HG02763 (cell line): ENCODE measurements around the gene ABCA7.

ENCODE experiments used
- ATAC-seq: cut with Tn5 transposase; IDR thresholded peaks from one replicate; pipeline ENCODE4 v1.9.1; 2021; ENCODE audit warnings: mild to moderate bottlenecking, moderate library complexity; ENCODE audit not compliant: unreplicated experiment

ABCA7 gene, protein sequence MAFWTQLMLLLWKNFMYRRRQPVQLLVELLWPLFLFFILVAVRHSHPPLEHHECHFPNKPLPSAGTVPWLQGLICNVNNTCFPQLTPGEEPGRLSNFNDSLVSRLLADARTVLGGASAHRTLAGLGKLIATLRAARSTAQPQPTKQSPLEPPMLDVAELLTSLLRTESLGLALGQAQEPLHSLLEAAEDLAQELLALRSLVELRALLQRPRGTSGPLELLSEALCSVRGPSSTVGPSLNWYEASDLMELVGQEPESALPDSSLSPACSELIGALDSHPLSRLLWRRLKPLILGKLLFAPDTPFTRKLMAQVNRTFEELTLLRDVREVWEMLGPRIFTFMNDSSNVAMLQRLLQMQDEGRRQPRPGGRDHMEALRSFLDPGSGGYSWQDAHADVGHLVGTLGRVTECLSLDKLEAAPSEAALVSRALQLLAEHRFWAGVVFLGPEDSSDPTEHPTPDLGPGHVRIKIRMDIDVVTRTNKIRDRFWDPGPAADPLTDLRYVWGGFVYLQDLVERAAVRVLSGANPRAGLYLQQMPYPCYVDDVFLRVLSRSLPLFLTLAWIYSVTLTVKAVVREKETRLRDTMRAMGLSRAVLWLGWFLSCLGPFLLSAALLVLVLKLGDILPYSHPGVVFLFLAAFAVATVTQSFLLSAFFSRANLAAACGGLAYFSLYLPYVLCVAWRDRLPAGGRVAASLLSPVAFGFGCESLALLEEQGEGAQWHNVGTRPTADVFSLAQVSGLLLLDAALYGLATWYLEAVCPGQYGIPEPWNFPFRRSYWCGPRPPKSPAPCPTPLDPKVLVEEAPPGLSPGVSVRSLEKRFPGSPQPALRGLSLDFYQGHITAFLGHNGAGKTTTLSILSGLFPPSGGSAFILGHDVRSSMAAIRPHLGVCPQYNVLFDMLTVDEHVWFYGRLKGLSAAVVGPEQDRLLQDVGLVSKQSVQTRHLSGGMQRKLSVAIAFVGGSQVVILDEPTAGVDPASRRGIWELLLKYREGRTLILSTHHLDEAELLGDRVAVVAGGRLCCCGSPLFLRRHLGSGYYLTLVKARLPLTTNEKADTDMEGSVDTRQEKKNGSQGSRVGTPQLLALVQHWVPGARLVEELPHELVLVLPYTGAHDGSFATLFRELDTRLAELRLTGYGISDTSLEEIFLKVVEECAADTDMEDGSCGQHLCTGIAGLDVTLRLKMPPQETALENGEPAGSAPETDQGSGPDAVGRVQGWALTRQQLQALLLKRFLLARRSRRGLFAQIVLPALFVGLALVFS (N-terminal part only)

DNA sequence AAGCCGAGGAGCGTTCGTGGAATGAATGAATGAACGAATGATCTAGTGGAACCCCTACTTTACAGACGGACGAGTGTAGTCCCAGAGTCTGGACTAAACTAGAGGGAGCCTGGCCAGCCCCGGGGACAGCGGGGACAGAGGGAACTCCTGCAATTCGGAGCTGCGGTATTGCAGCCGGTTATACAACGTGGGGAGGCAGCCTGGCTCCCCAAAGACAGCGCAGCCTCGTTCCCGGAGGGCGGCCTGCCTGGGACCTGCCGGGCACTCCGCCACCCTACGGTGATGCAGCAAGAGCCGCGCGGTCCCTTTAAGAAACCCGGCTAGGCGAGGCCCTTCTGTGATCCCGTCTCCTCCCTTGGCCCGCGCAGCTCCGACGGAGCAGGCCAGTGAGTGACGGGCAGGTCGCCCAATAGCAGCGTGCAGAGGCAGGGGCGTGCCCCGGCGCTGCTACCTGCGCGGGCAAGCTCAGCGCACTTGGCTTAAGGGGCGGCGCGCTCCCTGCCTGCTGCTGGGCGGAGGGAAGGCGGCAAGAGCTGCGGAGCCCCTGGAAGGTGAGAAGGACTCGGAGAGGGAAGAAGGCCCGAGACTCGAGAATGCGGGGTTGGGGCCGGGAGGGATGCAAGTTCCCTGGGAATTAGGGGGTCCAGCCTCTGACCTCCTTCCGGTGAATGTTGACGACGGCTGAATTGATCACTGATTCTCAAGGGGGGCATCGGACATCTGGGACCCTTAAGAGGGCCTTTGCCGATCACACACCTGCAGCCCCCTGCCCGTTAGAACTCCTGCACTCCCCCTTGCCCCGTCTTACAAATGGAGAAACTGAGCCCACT is at the start of gene ABCA7:
Gene ABCA7 (plus strand): TSS at position 462 of the 830 bp plus-strand sequence. CDS start 1,255 bp downstream, outside the sequence.
- peak; percentile 69 for ATAC-seq

DNA sequence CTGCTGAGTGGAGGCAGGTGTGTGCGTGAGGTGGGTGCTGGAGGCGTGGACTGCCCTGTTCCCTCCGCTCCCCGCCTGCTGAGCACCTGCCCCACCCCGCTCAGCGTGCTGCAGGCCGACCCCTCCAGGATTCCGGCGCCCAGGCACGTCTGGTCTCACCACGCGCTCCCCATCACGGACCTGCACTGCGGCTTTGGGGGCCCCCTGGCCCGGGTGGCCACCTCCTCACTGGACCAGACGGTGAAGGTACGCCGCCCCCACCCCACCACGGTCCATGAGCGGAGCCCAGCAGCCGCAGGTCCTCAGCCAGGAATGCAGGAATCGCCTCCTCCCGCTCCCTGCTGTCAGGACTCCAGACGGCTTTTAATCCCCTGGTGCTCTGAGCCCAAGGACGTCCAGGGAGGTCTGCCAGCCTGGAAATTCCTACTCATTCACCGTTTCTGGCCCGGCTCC is 49.8 kb upstream of the ABCA7 start:
- no peak for ATAC-seq

DNA sequence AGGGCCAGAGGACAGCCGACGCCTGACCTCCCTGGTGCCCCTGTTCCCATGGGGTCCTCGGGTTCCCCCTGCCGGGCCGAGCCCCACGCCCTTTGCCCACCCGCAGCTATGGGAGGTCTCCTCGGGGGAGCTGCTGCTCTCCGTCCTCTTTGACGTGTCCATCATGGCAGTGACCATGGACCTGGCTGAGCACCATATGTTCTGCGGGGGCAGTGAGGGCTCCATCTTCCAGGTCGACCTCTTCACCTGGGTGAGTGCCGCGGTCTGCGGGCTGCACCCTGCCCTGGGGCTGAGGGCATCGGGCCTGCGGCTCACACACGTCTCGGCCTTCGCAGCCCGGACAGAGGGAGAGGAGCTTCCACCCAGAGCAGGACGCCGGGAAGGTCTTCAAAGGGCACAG is 49.2 kb upstream of the ABCA7 start:
- ATAC-seq = no peak

DNA sequence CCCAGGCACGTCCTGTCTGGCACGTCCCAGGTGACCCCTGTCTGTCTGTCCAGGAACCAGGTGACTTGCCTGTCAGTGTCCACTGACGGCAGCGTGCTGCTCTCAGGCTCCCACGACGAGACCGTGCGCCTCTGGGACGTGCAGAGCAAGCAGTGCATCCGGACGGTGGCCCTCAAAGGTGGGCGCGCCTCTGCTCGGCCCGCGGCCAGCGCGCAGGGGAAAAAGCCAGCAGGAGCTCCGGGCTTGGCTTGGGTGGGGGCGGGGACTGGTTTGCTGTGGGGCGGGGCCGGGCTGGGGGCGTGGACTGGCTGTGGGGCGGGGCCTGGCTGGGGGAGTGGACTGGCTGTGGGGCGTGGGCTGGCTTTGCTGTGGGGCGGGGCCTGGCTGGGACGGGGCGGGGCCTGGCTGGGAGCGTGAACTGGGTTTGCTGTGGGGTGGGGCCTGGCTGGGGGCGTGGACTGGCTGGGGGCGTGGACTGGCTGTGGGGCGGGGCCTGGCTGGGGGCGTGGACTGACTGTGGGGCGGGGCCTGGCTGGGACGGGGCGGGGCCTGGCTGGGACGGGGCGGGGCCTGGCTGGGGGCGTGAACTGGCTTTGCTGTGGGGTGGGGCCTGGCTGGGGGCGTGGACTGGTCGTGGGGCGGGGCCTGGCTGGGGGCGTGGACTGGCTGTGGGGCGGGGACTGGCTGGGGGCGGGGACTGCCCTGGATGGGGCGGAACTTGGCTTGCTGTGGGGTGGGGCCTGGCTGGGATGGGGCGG is 48.6 kb upstream of the ABCA7 start:
- ATAC-seq = no peak

DNA sequence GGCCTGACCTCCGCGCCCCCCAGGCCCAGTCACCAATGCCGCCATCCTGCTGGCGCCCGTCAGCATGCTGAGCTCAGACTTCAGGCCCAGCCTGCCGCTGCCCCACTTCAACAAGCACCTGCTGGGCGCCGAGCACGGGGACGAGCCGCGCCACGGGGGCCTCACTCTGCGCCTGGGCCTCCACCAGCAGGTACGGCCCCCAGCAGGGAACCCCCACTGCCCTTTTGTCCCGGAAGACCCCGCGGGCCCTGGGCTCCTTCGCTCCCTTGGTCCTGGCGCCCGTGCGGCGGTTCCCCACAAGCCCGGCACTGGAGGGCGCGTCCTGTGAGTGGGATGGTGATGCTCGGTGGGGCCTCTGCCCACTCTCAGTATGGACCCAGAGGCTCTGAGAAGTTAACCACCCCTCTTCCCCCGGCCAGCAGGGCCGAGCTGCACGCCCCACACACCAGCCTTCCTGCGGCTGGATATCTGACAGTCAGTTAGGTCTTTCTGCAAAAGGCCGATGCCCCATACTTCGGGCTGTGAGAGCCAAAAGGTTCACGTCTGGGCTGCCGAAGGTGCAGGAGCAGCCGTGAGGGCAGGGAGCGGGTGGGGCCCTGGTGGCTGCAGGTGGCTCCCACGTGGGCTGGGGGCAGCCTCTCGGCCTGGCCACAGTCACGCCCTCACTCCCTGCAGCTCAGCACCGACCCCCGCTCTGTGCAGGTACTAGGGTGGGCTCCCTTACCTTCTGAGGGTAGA is 47.8 kb upstream of the ABCA7 start:
- ATAC-seq = no peak

DNA sequence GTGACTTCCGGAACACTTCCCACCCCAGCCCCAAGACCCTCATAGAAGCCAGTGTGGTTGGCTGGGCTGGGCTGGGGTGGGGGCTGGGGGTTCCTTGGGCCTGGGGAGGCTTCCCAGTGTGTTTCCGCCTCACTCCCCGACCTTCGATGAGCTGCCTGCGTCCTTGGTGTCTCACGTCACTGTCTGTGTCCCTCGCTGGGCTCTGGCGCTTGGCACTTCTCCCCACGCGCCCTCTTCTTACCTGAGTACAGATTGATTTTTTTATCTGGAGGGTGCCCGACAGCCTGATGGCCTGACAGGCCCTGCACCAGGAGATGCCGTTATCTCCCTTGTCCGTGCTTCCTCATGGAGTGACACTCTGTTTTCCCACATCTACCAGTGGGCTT is 47.2 kb upstream of the ABCA7 start:
- no peak for ATAC-seq

DNA sequence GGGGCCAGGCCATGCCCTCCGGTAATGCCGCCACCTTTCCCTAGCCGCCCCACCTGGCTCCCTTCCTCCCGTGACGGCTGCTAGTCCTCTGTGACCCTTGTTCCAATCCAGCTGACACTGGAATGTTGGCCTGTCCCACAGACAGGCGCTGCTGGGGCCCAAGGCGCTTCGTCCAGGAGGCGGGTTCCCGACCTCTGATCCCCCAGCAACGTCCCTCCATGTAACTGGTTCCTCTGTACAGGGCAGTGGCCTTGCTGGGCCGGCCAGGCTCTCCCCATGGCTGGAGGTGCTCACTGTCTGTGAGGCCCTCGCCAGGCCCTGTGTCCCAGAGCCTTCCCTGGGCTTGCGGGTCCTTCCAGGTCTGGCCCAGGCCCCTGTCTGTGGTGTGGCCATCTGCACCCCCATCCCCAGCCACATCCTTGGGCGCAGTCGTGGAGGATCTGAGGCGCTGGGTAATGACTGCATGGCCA is 46.5 kb upstream of the ABCA7 start:
- ATAC-seq = no peak

DNA sequence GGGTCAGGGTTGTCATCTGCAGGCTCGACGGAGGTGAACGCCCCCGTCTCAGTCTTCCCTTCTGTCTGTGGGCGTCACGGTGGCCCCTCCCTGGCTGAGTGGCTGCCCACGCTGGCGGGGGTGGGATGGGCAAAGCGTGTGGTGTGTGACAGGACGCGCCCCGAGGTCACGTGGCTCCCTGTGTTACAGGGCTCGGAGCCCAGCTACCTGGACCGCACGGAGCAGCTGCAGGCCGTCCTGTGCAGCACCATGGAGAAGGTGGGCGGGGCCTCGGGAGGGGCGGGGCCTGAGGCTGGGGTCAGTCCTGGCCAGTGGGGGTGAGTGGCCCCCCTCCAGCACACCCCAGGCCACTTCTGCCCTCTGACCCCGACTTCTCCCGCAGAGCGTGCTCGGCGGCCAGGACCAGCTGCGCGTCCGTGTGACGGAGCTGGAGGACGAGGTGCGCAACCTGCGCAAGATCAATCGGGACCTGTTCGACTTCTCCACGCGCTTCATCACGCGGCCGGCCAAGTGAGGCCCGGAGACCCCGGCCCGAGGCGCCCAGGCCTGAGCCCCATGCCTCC is 46.0 kb upstream of the ABCA7 start:
- ATAC-seq = no peak

DNA sequence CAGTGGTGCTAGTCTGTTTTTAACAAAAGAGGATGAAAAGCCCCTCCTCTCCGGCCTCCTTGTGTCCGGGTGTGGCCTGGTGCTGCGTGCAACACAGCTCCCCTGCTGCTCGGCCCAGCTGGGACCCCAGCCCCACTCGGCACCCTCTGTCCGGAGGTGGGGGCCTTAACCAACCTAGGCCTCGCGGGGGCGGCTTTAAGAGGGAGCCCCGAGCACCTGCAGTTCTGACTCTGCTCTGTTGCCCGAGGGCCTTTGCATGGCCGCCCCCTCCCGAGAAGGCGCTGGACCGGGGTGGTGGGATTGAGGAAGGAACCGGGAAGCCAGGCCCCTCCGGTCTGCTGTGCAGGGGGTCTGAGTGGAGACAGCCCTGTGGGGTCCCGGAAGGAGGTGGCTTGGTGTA is 45.4 kb upstream of the ABCA7 start:
- ATAC-seq = no peak

DNA sequence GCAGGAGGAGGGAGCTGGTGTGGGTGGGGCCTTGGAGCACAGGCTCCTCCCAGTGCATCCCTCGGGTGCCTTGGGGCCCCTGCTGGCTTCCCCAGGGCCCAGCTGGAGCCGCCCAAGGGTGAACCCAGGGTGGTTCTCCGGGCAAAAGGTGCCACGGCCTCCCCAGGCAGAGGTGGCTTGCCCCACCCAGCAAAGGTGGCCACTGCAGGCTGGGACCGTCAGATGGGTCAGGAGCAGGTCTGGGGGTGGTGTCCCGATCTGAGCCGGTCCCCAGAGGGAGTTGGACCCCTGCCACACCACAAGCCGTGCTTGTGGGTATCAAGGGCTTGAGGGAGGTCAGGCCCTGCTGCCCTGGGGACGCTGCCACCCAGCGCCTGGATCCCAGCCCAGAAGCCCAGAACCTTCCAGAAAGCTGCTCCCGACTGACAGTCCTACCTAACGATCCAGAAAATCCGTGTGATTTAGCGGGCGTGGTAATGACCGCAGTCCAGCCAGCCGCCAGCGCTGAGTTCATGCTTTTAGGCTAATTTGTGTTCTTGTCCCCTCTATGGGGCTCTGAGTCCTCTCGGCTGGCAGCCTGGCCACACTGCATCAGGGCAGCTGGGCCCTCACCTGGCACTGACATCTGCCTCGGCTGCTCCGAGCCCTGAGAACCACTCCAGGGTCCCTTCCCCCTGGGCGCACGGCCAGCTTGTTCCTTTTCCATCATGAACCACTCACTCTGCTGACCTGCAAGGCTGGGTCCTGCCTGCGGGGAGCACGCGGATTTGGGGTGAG is 44.7 kb upstream of the ABCA7 start:
- ATAC-seq = no peak

DNA sequence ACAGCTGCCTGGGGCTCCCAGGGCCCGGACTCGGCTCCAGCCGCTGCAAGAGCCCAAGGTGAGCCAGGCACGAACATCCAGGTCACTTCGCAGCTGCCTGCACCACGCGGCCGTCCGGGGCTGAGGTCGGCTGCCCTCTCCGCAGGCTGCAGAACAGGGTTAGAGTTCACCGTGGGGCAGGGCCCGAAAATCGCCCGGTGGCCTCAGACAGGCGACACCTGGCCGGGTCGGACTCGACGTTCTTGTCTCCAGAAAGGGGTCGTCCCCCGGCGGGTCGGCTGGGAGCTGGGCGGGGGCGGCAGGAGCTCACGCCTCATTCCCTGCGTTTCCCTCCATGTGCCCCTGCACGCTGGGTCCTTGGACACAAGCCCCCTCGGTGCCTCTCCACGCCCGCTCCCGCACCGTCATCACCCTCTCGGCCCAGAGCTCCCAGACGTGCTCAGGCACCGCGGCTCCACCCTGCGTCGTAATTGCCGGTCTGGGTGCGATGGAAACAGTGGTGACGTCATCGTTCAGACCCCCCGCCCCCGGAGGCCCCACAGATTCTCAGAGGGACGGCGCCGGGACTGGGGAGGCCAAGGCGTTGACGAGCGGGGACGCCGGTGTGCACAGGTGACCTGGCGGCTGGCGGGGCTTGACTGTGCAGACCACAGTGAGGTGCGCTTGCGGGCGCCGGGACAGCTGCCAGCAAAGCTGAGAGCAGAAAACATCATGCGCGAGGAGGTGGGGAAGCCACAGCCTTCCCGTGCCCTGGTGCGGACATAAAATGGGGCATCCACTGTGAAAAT is 43.7 kb upstream of the ABCA7 start:
- no peak for ATAC-seq

DNA sequence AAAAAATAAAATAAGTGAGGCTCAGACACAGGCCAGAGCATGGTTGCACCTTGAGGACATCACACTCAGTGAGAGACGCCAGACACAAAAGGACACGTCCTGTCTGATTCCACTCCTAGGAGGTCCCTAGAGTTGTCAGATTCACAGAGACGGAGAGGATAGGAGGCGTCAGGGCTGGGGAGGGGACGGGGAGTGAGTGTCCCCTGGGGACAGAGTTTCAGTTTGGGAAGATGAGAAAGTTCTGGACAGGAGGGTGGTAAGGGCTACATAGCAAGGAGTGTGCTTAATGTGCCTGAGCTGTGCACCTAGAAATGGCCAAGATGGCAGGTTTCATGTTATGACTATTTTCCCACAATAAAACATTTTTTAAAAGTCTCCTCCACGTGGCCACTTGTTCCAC is 41.8 kb upstream of the ABCA7 start:
- ATAC-seq = no peak

DNA sequence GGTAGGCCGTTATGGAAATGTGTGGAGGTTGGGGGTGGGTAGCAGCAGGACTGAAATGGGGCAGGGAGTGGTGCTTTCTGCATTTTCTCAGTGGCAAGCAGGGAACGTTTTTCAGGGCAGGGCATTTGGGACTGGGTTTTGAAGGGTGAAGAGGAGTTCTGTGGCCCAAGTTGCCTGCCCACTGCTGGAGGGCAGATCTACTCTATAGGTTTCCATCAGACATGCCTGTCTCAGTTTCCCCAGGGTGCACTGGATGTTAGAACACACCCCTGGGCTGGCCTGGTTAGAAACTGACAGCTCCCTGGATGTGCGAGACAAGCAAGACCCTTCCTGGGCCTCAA is 40.6 kb upstream of the ABCA7 start:
- ATAC-seq = no peak

DNA sequence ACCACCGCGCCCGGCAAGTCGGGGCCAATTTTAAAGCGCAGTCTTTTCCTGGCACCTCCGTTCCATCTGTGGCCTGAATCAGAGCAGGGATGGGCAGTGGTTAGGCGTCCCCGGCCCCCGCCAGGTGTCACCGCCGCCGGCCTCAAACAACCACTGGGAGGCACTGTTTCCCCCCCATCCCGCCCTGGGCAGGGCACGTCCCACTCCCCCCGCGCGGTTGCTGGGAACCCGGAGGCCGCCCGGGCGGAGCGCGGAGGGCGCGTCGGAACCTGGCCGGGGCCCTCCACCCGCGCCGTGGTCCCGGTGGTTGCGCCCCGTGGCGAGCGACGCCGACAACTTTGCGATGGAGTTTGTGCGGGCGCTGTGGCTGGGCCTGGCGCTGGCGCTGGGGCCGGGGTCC is 39.8 kb upstream of the ABCA7 start, which contains the start of gene GRIN3B:
Gene GRIN3B (plus strand): TSS at position 325 of the 400 bp plus-strand sequence. CDS start 19 bp downstream, at position 344.
- ATAC-seq = no peak

DNA sequence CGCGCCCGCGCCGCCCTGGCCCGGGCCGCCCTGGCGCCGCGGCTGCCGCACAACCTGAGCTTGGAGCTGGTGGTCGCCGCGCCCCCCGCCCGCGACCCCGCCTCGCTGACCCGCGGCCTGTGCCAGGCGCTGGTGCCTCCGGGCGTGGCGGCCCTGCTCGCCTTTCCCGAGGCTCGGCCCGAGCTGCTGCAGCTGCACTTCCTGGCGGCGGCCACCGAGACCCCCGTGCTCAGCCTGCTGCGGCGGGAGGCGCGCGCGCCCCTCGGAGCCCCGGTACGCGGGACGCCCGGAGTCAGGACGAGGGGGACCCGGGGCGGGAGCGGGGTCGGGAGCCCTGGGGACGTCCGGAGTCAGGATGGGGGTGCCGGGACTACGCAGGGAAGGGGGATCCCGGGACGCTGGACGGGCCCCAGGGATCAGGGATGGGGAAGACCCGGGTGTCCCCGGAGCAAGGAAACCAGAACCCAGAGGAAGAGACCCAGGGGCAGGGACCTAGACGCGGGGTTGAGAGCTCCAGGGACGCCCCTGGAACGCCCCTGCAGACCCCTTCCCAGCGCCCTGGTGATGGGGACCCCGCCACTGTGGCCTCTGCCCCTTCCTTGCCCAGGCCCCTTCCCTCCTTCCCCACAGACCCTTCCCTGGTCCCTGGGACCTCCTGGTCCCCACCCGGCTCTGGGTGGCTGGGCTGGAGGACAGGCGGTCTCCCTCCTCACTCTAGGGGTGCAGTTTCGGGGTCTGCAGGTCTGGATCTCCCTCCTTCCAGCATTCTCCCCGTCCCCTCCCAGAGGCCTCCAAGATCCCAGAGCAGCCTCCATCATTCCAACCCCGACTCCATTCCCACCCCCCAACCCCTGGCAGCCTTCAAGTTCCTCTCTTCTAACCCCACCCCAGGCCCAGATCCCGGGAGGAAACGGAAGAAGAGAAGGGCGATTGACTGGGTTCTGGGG is 39.0 kb upstream of the ABCA7 start:
- ATAC-seq = no peak
